PFSK-1 (cell line): ENCODE data around the gene GOLM1.

ENCODE experiments used
- FOXP2 ChIP-seq: optimal IDR thresholded peaks from 2 replicates; pipeline ENCODE3; 2011; ENCODE audit warnings: borderline replicate concordance, control low read depth, inconsistent platforms; ENCODE audit not compliant: insufficient read depth; ENCODE audit errors: extremely low read length, extremely low read depth
- POLR2AphosphoS5 ChIP-seq: IDR thresholded peaks from 2 replicates; pipeline ENCODE4 v1.6.1; 2012; ENCODE audit warnings: low read depth, mild to moderate bottlenecking, control low read depth, low read length, moderate library complexity
- REST ChIP-seq, 2 experiments: IDR thresholded peaks; 2 replicates each; pipeline versions ENCODE4 v1.6.1 to v1.8.0; 2011 to 2012; ENCODE audit warnings: low read depth in 2 of 2, low read length in 2 of 2, control low read depth in 1 of 2, inconsistent platforms in 1 of 2, mild to moderate bottlenecking in 1 of 2, moderate library complexity in 1 of 2; ENCODE audit not compliant: insufficient read depth in 1 of 2
- SIN3A ChIP-seq: IDR thresholded peaks from 2 replicates; pipeline ENCODE4 v1.6.1; 2012; ENCODE audit warnings: mild to moderate bottlenecking, low read length, moderate library complexity, borderline replicate concordance; ENCODE audit not compliant: insufficient read depth
- TAF1 ChIP-seq: IDR thresholded peaks from 2 replicates; pipeline ENCODE4 v1.6.1; 2012; ENCODE audit warnings: low read length, control low read depth, borderline replicate concordance; ENCODE audit not compliant: insufficient read depth

GOLM1 gene

GRCh38 chr9:86116425-86116824 is 17.1 kb upstream of the GOLM1 start:
- TF ChIP-seq POLR2AphosphoS5 (no peak), FOXP2 (no peak), SIN3A (no peak), REST (IDR thresholded peaks at IDR 0.05; ENCODE audit: insufficient read depth in 1 of 2, low read depth in 2 of 2, low read length in 2 of 2) (no peak), TAF1 (no peak)

GRCh38 chr9:86115886-86116285 is 16.5 kb upstream of the GOLM1 start:
- no peak for TF ChIP-seq REST (IDR thresholded peaks at IDR 0.05; ENCODE audit: insufficient read depth in 1 of 2, low read depth in 2 of 2, low read length in 2 of 2)
- no peak for TF ChIP-seq FOXP2
- TF ChIP-seq SIN3A, result no peak
- TF ChIP-seq TAF1, result no peak
- no peak for TF ChIP-seq POLR2AphosphoS5

DNA sequence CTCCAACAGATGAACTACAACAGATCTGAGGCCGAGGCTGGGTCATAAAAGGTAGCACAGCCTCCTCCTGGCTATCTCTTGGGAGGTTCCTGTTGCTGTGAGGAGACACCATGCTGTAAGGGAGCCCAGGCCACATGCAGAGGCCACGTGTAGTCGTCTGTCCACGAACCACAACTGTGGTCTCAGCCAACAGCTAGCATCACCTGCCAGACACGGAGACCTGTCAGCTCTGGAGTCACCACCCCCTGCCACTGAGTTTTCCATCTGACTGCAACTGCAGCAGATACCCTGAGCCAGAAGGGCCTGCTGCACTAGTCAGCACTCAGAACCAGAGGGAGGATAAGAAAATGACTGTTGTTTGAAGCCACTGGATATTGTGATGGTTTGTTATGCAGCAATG is 12.7 kb upstream of the GOLM1 start:
- TF ChIP-seq POLR2AphosphoS5 (no peak), TAF1 (no peak), REST (IDR thresholded peaks at IDR 0.05; ENCODE audit: insufficient read depth in 1 of 2, low read depth in 2 of 2, low read length in 2 of 2) (no peak), SIN3A (no peak), FOXP2 (no peak)

DNA sequence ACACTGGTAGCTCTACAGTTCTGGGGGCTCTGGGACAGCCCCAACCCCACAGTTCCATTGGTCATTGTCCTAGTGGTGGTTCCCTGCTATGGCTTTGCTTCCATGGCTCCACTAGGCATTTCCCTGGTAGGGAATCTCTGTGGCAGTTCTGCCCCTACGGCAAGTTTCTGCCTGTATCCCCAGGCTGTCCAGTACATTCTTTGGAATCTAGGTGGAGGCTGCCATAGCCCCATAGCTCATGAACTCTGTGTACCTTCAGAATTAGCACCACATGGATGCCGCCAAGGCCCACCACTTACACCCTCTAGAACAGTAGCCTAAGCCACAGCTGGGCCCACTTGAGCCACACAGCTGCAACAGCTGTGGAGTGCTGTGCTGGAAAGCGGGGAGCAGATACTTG is 3.3 kb upstream of the GOLM1 start:
- no peak for TF ChIP-seq REST (IDR thresholded peaks at IDR 0.05; ENCODE audit: insufficient read depth in 1 of 2, low read depth in 2 of 2, low read length in 2 of 2)
- no peak for TF ChIP-seq FOXP2
- no peak for TF ChIP-seq POLR2AphosphoS5
- no peak for TF ChIP-seq TAF1
- TF ChIP-seq SIN3A, result no peak

- TF ChIP-seq TAF1, result no peak
- TF ChIP-seq SIN3A, result no peak
- no peak for TF ChIP-seq POLR2AphosphoS5
- TF ChIP-seq FOXP2, result no peak
- no peak for TF ChIP-seq REST (IDR thresholded peaks at IDR 0.05; ENCODE audit: insufficient read depth in 1 of 2, low read depth in 2 of 2, low read length in 2 of 2)
These were observed 475 bp upstream of the GOLM1 start for GRCh38 chr9:86099701-86100364.
